H4 (cell line): Measurements from ENCODE around the gene SLC12A7. TPM values are rescaled to one million over a fixed set of nuclear protein-coding genes. Genes with fewer than 3 reads are reported as not detected.
"Not testable (repeated sequence)": the region's sequence is repeated elsewhere in the genome, so short reads cannot be mapped to it uniquely, and the experiment has no call there.

Source experiments
- DNase-seq: peaks from one replicate; pipeline ENCODE4 v3.0.0-alpha.2; 2015; ENCODE audit warnings: low spot score
- total RNA-seq: library from RNA; depleted of rRNA; stranded (reverse); fragments of >200 nt; shearing (Covaris generic); gene quantifications from 2 replicates; pipeline ENCODE4 v1.2.3, GENCODE V29; 2014; rRNA removed

The SLC12A7 gene
- total RNA-seq, result 8.8 and 13.8 TPM in 2 replicates

DNA sequence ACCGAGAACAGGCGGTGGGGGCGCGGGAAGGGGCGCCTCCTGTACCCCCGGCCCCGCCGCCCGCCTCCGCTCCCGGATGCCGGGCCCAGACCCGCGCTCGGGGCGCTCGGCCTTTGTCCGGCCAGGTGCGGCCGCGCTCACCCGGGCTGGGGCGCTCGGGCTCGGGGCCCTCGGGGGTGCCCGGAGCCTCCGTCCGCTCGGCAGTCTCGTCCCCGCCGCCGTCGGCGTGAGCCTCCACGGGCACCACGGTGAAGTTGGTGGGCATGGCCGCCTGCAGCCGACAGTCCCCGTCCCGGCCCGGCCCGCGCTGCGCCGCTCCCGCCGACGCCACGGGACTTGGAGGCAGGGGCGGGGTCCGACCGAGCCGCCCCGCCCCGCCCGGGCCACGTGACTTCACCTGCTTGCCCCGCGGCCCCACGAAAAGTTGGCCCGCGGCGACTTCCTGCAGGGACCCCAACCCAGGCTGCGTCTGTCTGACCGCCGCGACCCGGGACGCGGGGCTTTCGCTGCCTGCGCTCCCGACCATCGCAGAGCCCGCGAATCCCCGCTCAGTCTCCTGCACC, at the start of gene SLC12A7:
SLC12A7 (minus strand) TSS at position 337 of the 563 bp plus-strand sequence; CDS start at position 265, 72 bp downstream.
- DNase-seq, result no peak

DNA sequence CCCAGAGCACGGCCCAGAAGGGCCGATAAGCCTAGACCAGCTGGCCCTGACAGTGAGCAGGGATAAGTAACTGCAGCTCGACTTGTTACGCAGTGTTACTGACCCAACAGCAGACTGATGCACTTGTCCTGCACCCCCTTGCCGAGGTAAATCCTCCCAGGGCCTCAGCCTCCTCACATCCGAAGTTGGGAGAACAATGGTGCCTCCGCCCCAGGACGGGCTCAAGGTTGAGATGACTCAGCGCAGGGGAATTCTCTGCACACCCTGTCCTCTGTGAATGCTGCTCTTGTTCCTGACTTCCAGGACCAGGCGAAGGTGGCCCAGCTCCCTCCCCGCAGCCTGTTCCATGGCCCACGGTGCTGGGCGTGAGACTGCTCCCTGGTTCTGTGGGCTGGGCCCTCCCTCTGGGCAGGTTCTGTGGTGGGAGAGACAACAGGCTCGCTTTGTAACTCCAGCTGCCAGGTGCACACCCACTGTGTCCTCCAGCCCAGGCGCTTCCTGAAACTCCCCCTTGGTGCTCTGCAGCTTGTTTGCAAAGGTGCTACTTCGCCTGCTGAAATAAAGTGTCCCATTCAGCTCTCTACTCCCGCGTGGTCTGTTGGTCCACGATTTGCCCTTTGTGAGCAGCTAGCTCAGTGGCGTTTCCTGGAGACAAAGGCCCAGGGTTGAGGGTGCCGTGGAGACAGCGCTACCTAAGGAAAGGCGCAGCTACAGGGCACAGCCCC, 49.4 kb upstream of the SLC12A7 start:
- no peak for DNase-seq

DNA sequence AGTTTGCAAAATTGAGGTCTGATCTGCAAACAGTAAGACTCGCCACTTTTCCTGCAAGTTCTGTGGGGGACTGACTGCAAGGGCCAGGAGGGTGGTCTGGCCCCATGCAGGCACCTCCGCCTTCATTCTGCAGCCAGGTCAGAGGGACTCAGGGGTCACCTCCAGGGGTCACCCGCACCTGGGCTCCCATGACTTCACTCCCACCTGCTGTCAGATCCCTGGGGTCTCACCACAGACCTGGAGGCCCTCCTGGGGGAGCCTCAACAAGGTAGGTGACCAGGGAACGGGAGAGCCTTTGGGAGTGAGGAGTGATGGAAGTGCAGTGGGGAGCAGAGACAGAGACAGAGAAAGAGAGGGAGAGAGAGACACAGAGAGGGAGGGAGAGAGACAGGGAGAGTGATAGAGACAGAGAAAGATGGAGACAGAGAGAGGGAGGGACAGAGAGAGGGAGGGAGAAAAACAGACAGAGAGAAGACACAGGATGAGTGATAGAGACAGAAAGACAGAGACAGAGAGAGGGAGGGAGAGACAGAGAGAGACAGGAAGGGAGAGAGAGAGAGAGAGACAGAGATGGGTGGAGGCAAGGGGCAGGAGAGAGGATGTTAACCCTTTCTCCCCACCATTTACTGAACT, 48.0 kb upstream of the SLC12A7 start:
- no peak for DNase-seq

DNA sequence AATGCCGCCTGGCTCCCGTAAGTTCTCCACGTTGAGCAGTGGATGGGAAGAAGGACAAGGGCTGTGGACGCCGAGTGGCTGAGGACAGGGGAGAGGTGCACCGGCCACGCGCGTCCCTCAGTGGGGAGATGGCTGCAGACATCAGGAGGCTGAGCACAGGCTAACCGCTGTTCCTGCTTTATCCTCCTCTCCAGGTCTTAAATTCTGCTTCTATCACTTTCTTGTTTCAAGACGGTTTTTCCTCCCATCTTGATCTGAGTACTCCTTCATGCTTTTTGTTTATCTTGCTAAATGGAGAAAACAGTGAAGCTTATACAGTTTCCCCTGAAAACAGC, 47.4 kb upstream of the SLC12A7 start:
- DNase-seq, result no peak

DNA sequence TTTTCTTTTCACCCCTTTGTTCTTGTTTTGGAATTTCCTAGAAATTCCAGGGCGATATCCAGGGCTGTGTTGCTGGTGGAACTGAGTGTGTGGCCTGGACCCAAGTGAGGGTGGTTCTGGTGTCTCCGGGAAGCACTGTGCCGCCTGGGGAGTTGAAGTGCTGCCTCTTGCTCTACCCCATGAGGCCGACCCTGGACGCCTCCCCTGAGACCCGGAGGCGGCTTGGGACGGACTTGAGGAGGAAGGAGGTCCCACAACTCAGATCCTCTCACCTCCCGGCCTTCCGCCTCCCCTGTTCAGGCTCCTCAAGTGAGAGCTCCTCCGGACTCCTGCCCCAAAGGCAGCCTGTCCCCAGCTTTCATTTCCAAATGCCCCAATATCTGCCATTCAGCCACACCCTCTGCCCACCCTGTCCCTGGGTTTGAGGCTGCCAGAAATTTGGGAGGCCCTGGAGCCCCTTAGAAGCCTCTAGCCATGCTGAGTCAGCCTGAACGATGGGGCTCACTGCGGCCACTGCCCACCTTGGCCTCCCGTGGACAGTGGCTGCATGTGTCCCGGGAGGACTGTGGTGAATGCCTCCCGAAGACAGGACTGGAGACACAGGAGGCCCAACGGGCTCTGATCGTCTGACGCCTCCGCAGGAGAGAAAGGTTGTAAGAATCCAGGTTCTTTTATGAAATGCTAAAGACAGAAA, 46.9 kb upstream of the SLC12A7 start:
- no peak for DNase-seq

DNA sequence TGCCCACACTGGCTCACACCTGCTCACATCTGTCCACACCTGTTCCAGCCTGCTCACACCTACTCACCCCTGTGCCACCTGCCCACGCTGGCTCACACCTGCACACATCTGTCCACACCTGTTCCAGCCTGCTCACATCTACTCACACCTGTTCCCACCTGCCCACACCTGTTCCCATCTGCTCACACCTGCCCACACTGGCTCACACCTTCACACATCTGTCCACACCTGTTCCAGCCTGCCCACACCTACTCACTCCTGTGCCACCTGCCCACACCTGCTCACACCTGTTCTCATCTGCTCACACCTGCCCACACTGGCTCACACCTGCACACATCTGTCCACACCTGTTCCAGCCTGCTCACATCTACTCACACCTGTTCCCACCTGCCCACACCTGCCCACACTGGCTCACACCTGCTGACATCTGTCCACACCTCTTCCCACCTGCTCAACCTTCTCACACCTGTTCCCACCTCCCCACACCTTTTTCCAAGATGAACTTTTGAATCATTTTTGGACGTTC, 45.7 kb upstream of the SLC12A7 start:
- DNase-seq, result not testable (repeated sequence)

DNA sequence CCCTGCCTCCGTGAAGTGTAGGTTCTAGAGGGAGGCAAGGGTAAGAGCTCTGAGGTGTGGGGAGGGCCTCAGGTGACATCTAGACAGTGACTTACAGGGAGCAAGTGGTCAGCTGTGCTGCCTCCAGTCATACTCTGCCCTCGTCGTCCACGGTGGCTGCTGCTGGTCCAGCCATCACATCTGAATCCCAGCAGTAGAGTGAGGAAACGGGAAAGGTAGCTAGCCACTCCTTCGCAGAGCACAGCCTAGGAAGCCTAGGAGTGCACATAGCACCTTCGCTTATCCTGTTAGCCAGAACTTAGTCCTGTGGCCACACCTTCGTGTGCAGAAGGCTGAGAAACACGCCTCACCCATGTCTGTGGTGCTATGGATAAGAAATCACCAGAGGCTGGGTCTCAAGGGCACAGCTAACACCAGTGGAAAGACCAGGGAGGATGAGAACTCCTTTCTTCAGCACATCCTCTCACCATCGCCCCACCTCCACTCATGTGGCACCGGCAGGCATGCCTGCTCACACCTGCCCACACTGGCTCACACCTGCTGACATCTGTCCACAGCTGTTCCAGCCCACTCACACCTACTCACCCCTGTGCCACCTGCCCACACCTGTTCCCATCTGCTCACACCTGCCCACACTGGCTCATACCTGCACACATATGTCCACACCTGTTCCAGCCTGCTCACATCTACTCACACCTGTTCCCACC, 45.0 kb upstream of the SLC12A7 start:
- no peak for DNase-seq

DNA sequence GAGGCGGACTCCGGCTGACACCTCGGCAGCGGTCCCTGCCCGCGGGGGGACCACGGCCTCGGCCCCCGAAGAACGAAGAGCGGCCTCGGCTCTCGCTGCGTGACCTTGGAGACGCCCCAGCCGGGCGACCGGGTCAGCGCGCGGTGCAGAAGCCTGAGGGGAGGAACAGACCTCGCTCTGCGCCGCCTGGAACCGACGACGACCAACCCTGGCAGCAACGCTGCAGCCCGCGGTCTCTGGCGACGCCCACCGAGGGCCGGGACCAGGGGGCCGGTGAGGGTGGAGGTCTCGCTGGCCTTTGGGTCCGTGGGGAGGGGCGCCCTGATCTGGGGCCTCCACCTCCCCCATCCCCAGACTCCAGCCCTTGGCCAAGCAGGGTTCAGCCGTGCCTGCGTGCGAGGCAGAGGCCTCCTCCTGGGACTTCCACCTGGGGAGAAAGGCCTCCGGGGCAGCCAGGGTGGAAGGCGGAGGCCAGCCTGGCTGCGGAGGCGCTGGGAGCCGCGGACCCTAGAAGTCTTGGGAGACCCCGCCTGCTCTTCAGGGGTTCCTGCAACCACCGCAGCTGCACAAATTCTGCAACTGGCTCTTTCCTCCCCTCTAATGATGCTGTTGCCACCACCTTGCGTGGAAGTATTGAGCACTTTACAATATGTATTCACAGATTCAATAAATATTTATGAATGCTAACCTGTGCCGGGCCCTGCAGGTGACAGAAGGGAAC, 44.3 kb upstream of the SLC12A7 start:
- no peak for DNase-seq

DNA sequence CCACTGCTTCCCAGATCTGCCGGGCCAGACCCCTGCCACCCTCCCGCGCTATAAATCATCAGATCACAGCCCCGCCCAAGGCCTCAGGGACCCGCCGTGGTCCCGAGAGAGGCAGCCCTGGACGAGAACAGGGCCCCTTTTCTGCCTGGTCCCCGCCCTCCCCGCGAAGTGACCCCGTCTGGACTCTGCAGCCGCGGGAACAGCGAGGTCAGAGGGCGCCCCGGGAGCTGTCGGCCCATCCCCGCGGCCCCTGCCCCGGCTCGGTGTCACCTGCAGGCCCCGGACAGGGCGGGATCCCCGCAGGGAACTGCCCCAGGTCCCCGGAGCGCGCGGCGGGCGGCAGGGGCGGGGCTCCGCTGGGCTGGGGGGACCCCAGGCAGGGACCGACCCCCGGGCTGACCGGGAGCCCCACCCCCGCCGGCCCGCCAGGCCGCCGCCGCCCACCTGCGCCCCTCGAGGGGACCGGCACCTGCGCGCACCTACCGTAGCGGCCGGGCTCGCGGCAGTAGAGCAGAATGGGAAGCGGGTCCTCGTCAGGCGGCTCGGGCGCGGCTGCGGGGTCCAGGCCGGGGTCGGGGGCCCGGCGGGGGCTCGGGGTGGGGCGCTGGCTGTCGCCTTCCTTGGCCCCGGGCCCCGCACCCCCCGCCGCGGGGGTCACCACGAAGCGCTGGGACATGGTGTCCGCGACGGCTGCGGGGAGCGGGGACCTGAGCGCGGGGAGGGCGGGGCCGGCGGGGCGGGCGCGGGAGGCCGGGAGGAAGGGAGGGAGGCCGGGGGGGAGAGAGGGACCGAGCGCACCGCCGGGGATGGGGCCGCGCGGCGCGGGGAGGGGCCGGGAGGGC, 43.5 kb upstream of the SLC12A7 start:
- no peak for DNase-seq

DNA sequence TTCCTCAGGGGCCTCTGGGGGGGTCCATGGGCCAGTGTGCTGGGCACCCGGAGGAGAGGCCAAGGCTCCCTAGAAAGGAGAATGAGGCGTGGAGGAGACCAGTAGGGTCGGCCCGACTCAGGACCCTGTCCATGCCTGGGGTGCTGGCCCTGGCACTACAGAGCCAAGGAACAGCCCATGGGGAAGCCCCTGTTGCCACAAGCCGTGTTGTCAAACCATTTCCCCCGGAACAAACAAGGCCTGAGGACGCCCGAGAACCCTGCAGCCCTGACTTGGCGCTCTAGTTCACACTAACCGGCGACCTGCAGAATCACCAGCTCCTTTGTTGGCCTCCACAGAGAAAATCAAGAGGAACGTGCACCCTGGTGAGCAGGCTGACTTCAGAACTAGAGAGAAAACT, 41.6 kb upstream of the SLC12A7 start:
- no peak for DNase-seq

DNA sequence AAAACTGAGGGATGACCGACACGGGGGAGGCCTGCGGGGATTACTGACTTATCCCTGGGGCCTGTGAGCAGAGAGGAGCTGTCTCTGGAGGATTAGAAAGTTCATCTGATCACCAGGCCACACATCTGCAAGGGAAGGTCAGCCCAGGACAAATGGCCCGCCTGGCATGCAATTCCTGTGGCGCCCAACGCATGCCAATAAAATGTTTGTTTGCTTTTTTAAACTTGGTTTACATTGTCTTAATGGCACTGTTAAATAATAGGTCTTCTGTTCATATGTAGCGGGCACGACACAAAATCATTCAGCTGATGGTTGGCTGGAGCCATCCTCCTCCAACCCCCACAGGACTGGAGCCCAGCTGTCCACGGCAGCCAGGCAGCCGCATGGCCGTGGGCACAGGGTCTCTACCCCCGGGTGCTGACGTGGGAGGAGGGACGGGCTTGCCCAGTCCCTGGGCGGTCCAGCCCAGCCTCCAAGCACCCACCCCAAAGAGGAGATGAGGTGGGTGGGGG, 41.0 kb upstream of the SLC12A7 start:
- DNase-seq, result peak; percentile 97

DNA sequence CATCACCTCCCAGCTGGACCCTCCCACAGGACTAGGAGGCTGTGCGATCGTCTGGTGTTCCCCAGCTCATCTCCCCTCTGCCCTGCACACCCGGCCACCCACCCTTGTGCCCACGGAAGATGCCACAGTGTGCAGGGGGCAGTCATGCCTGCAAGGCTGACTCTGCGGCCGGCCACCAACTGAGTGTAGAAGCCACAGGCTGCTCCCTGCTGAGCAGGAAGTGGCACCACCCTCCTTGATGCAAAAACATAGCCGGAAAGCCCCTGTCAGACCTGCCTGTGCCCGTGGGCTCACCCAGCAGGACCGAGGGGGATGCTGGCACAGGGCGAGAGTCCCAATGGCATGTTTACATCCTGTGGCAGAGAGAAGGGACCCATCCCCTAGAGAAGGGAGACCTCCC, 40.3 kb upstream of the SLC12A7 start:
- peak; percentile 88 for DNase-seq

DNA sequence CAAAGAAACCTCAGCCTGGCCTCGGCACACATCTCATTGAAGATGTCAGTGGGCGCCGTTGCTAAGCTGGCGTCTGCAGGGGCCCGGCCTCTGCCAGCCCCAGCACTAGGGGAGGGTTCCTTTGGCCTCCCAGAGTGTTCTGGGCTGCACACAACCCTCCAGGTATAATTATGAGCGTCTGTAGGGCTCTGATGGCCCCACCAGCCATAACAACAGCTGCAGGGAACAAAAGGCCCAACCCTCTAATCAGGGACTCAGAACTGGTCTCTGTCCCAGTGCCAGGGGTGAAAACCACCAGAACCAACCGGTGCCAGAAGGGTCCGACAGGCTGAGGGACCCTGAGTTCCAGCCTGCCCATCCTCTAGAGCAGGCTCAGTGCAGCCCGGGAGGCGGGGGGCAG, 39.5 kb upstream of the SLC12A7 start:
- DNase-seq, result peak; percentile 45

DNA sequence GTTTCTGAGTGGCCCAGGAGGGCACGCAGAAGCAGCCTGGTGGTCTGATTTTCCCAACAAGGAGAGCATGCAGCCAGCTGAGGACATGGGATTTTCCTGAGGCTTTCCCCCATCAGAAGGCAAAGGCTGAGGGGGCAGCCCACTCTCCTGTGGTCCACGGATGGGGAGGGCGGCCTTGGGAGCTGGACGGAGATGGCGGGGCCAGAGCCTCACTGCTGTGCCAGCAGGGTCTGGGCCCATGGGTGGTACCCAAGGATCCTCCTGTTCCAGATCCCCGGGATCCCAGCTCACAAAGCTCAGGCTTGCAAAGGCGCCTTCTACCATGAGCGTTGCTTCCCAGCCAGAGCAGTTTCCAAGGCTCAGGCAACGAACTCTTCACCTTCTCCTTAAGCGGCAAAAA, 39.0 kb upstream of the SLC12A7 start:
- DNase-seq, result no peak

DNA sequence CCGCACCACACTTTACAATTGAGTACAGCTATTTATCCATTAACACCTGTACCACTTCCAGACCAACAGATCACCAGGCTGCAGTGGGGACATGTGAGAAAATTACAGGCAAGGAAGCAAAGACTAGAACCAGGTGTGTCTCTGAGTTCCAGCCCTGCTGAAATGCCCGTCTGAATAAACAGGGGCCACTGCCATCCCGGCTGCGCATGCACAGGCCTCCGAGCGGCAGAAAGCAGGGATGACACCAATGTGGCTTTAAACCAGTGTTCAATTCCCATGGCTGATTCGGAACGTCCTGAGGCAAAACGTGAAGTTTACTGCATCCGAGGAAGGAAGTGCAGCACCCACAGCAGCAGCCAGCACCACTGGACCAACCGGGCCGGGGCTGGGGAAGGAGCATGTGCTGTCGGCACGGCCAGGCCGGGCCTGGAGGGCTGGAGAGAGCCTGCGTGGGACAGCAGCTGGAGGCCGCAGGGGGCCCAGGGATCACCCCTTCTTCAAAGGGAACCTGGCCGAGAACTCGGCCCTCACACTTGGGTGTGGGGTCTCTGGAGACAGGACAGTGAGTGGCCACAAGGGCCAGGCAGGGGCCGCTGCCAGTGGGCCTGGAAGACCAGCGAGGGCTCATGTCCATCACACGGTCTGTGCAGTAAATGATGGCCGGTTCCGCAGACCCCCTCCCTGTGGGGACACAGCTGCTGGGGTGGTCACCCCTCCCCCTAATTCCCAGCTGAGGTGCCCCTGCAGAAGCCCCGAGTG, 33.0 kb upstream of the SLC12A7 start:
- no peak for DNase-seq

DNA sequence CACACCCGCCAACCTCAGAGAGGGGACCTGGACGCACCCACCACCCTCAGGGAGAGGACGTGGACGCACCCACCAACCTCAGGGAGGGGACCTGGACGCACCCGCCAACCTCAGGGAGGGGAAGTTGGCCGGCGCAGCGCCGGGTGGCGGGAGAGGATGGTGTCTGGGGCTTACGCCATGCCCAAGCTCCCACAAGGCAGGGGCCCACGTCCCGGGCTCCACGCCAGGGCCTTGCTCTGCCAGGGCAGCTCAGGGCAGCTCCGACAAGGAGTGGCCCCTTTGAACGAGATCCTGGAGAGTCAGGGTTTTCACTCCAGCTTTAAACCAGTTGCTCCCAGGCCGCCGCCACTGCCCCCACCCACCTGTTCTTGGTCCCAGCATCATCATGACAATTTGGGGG, 32.2 kb upstream of the SLC12A7 start:
- DNase-seq, result no peak

DNA sequence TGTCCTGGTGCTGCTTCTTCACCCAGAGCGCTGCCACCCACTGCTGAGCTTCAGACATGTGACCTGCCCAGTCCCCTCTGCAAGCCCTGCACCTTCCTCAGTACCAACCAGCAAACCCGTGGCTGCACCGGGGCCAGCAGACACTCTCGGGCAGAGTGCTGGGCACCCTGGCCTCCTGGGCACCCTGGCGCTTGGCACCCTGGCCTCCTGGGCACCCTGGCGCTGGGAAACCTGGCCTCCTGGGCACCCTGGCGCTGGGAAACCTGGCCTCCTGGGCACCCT, 31.7 kb upstream of the SLC12A7 start:
- DNase-seq, result no peak

DNA sequence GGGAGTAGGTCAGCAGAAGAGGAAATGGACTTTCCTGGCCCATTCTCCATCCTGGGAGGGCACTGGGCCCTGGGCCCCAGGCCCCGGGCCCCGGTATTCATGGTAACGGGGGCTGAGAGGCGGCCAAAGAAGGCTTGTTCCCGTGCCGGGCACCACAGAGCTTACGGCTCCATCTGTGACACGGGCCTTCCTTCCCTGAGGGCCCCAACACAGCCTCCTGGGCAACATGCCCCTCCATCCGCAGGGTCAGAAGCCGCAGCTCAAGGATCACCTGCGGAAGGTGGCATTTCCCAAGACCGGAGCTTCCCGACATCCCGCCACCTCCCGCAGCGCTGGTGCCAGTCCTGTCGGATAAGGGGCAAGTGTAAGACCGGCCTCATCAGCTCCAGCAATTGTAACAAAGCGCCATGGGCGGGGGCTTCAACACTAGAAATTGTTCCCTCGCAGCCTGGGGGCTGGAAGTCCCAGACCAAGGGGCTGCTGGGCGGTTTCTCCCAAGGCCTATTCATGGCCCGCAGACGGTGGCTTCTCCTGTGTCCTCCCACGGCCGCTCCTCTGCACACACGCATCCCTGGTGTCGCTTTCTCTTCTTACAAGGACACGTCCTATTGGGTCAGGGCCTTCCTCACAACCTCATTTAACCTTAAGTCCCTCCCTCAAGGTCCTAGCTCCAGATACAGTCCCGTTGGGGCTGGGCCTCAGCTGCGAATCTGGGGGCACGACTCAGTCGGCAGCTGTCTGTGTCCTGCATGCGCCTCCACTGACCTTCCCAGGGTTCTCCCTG, 31.2 kb upstream of the SLC12A7 start:
- DNase-seq, result no peak

DNA sequence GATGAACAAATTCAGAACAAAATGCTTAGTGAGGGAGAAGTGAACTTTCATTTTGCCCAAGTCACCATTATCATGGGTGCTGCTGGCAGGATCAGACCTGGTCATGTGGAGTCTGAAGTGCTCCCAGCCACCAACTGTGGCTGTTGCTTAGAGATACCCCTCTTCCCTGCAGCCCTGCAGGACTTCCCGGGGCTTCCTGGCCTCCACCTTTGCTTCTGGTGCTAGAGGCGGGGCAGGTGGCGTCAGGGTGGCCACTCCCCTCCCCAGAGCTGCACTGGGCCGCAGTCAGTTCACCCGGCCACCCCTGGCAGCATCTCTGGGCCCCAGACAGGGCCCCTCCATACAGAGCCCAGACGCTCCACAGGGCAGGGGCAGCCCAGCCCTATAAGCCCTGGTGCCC, 30.0 kb upstream of the SLC12A7 start:
- DNase-seq, result no peak
